Thymus (tissue), 11 donors: ENCODE data around the gene GRID1. TPM values are rescaled to one million over a fixed set of nuclear protein-coding genes. Genes with fewer than 3 reads are reported as not detected.

Source experiments
- DNase-seq, 9 donors: peaks; one replicate each; pipeline ENCODE4 v3.0.0-alpha.2; 2013; ENCODE audit warnings: low spot score in 9 of 9, low read depth in 6 of 9, missing footprints in 1 of 9
- H3K27ac ChIP-seq, 2 donors: one replicate each; pipeline ENCODE4 v1.5.1; 2013; ENCODE audit warnings: control low read depth in 1 of 2, low read depth in 1 of 2, low read length in 1 of 2, mild to moderate bottlenecking in 1 of 2, moderate library complexity in 1 of 2
- H3K27me3 ChIP-seq, 2 donors: one replicate each; pipeline ENCODE4 v1.5.1; 2013; ENCODE audit warnings: low read length in 1 of 2; ENCODE audit not compliant: control insufficient read depth in 2 of 2, insufficient read depth in 1 of 2
- H3K36me3 ChIP-seq, 2 donors: one replicate each; pipeline ENCODE4 v1.5.1; 2013; ENCODE audit warnings: low read length in 1 of 2, mild to moderate bottlenecking in 1 of 2, moderate library complexity in 1 of 2; ENCODE audit not compliant: control insufficient read depth in 2 of 2, insufficient read depth in 2 of 2
- H3K4me1 ChIP-seq, 2 donors: one replicate each; pipeline ENCODE4 v1.5.1; 2013; ENCODE audit warnings: low read length in 2 of 2; ENCODE audit not compliant: control insufficient read depth in 2 of 2, insufficient read depth in 2 of 2
- H3K4me3 ChIP-seq, 2 donors: one replicate each; pipeline ENCODE4 v1.5.1; 2013; ENCODE audit warnings: low read length in 2 of 2, control low read depth in 1 of 2, mild to moderate bottlenecking in 1 of 2
- H3K9me3 ChIP-seq, 2 donors: one replicate each; pipeline ENCODE4 v1.5.1; 2013; ENCODE audit warnings: low read length in 1 of 2, mild to moderate bottlenecking in 1 of 2; ENCODE audit not compliant: control insufficient read depth in 2 of 2, insufficient read depth in 1 of 2
- WGBS: extraction: QIAGEN DNeasy Blood & Tissue Kit; methylation state at CpG from one replicate; pipeline ENCODE4 v1.1.7; 2013; 5-methylcytosine and 5-hydroxymethylcytosine counted together
- polyA plus RNA-seq: library from polyadenylated mRNA; stranded (reverse); fragments of 200-250 nt; gene quantifications from one replicate; pipeline ENCODE4 v1.2.3, GENCODE V29; 2013
- total RNA-seq: library from RNA; stranded (reverse); fragments of 120-200 nt; gene quantifications from one replicate; pipeline ENCODE4 v1.2.4, GENCODE V29; 2013
- donor health status: healthy.

GRID1 gene
- total and polyA plus RNA-seq, 2 donors = 0.33 to 0.46 TPM

GRCh38 chr10:85619832-85620231 lies 746.8 kb downstream of the GRID1 start:
- no peaks in the 10 kb centered on the region for H3K9me3 ChIP-seq
- H3K4me1 ChIP-seq = peaks cover under 1 to 3% of the 10 kb centered on the region in 2 donors
- 95% methylated on average over 9 of the region's 9 CpGs for WGBS
- H3K4me3 ChIP-seq = no peak overlapping the region
- H3K27me3 ChIP-seq = no peaks in the 10 kb centered on the region
- no peaks in the 10 kb centered on the region for H3K36me3 ChIP-seq
- DNase-seq = no peak
- H3K27ac ChIP-seq = no peak overlapping the region

GRCh38 chr10:85618841-85619240 lies 747.8 kb downstream of the GRID1 start:
- WGBS = 84% methylated on average over 3 of the region's 3 CpGs

GRCh38 chr10:85617751-85618546 lies 748.6 kb downstream of the GRID1 start:
- WGBS = 95% methylated on average over 9 of the region's 9 CpGs

More at GRCh38 chr10:85618841-85619240, 747.8 kb downstream of the GRID1 start:
- no peaks in the 10 kb centered on the region for H3K9me3 ChIP-seq
- peaks cover 8 to 9% of the 10 kb centered on the region in 2 donors for H3K4me1 ChIP-seq
- no peaks in the 10 kb centered on the region for H3K36me3 ChIP-seq
- DNase-seq = no peak
- no peaks in the 10 kb centered on the region for H3K27me3 ChIP-seq
- no peak overlapping the region for H3K4me3 ChIP-seq
- H3K27ac ChIP-seq = no peak overlapping the region

GRCh38 chr10:85615556-85615955 lies 751.0 kb downstream of the GRID1 start:
- Histone ChIP-seq H3K27ac (no peak overlapping the region), H3K36me3 (no peaks in the 10 kb centered on the region), H3K4me3 (no peak overlapping the region), H3K4me1 (peaks cover 29 to 40% of the 10 kb centered on the region in 2 donors), H3K27me3 (no peaks in the 10 kb centered on the region), H3K9me3 (no peaks in the 10 kb centered on the region)
- 96% methylated on average over 4 of the region's 4 CpGs for WGBS
- DNase-seq = no peak

More at GRCh38 chr10:85617751-85618546, 748.6 kb downstream of the GRID1 start:
- Histone ChIP-seq H3K36me3 (no peaks in the 10 kb centered on the region), H3K9me3 (no peaks in the 10 kb centered on the region), H3K27ac (no peak overlapping the region), H3K27me3 (no peaks in the 10 kb centered on the region), H3K4me1 (peaks cover 14 to 17% of the 10 kb centered on the region in 2 donors), H3K4me3 (no peak overlapping the region)
- no peak for DNase-seq

- no peak for DNase-seq
- no peaks in the 10 kb centered on the region for H3K27me3 ChIP-seq
- no peak overlapping the region for H3K27ac ChIP-seq
- H3K4me3 ChIP-seq = no peak overlapping the region
- WGBS = 96% methylated on average over 2 of the region's 2 CpGs
- peaks cover 29 to 44% of the 10 kb centered on the region in 2 donors for H3K4me1 ChIP-seq
- no peaks in the 10 kb centered on the region for H3K9me3 ChIP-seq
- H3K36me3 ChIP-seq = no peaks in the 10 kb centered on the region
Measured at GRCh38 chr10:85614981-85615380, 751.6 kb downstream of the GRID1 start.

- no peak overlapping the region for H3K27ac ChIP-seq
- peak in 1 of 9 donors; percentile 27 for DNase-seq
- H3K4me3 ChIP-seq = no peak overlapping the region
- H3K9me3 ChIP-seq = no peaks in the 10 kb centered on the region
- H3K4me1 ChIP-seq = peaks cover 29 to 44% of the 10 kb centered on the region in 2 donors
- WGBS = 64% methylated on average over 2 of the region's 2 CpGs
- H3K36me3 ChIP-seq = no peaks in the 10 kb centered on the region
- H3K27me3 ChIP-seq = no peaks in the 10 kb centered on the region
Measured at GRCh38 chr10:85614566-85614965, 752.0 kb downstream of the GRID1 start.

- no peak for DNase-seq
- Histone ChIP-seq H3K4me3 (no peak overlapping the region), H3K9me3 (no peaks in the 10 kb centered on the region), H3K27me3 (no peaks in the 10 kb centered on the region), H3K4me1 (peaks cover 32 to 44% of the 10 kb centered on the region in 2 donors), H3K27ac (no peak overlapping the region), H3K36me3 (no peaks in the 10 kb centered on the region)
- 97% methylated on average over 10 of the region's 10 CpGs for WGBS
Measured at GRCh38 chr10:85613391-85613790, 753.2 kb downstream of the GRID1 start.

GRCh38 chr10:85612833-85613232 lies 753.8 kb downstream of the GRID1 start:
- Histone ChIP-seq H3K4me1 (peaks cover 32 to 44% of the 10 kb centered on the region in 2 donors), H3K9me3 (no peaks in the 10 kb centered on the region), H3K27me3 (no peaks in the 10 kb centered on the region), H3K36me3 (no peaks in the 10 kb centered on the region), H3K4me3 (peak overlapping the region in 1 of 2 donors; percentile 4), H3K27ac (peak overlapping the region; percentile 37 to 59)
- 67% methylated on average over 6 of the region's 6 CpGs for WGBS
- DNase-seq = peak in 3 of 9 donors; percentile 11 to 40 (median 18)

GRCh38 chr10:85612378-85612775 lies 754.2 kb downstream of the GRID1 start:
- peak; percentile 32 to 87 (median 55) for DNase-seq
- Histone ChIP-seq H3K4me1 (peaks cover 32 to 44% of the 10 kb centered on the region in 2 donors), H3K9me3 (no peaks in the 10 kb centered on the region), H3K27me3 (no peaks in the 10 kb centered on the region), H3K36me3 (no peaks in the 10 kb centered on the region), H3K4me3 (peak overlapping the region in 1 of 2 donors; percentile 4), H3K27ac (peak overlapping the region; percentile 59 to 74)
- WGBS = 4% methylated on average over 3 of the region's 3 CpGs
